RPMI7951 (cell line): ENCODE results near the gene SEMA3G. TPM values are rescaled to one million over a fixed set of nuclear protein-coding genes. Genes with fewer than 3 reads are reported as not detected.

Source experiments
- DNase-seq: peaks from one replicate; pipeline ENCODE4 v3.0.0-alpha.2; 2012; ENCODE audit warnings: low read depth
- total RNA-seq: library from RNA; depleted of rRNA; stranded (reverse); fragments of >200 nt; shearing (Covaris generic); gene quantifications from 2 replicates; pipeline ENCODE4 v1.2.3, GENCODE V29; 2014

The SEMA3G gene
- total RNA-seq, 1 experiment from 2014 or later, result 0.12 TPM

DNA sequence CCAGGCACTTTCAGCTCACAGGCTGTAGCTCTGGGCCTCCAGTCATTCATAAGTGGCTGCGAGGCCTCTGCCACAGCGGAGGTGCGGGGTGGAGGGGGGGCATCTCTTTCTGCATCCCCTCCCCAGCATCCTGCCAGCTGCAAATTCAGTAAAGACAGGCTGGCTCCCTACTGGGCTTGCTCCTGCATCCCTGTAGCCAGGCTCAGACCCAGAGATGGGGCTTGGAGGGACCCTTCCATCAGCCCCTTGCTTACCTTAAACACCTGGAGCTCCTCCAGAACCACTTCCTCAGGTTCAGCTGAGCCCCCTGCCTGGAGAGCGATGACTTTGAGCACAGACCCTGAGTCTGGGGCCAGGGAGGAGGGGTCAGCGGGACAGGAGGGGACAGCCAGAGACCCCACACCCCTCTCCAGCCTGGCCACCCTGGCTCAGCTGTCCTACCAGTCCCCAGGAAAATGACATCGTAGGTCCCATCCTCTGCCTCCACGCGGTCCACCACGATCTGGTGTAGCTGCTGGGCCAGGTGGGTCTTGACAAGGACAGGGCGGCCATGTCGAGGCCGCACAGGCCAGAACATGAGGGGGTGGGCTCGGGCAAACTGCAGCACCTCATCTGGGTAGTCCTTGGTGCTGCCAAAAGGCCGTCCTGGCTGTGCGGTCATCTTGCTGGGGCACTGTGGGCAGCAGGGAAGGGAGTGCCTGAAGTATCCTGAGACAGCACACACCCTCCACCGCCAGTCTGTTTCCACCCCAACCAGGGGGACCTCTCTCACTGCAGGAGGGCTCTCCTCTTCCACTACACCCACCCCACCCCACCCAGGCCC is 5.3 kb downstream of the SEMA3G start:
- no peak for DNase-seq

DNA sequence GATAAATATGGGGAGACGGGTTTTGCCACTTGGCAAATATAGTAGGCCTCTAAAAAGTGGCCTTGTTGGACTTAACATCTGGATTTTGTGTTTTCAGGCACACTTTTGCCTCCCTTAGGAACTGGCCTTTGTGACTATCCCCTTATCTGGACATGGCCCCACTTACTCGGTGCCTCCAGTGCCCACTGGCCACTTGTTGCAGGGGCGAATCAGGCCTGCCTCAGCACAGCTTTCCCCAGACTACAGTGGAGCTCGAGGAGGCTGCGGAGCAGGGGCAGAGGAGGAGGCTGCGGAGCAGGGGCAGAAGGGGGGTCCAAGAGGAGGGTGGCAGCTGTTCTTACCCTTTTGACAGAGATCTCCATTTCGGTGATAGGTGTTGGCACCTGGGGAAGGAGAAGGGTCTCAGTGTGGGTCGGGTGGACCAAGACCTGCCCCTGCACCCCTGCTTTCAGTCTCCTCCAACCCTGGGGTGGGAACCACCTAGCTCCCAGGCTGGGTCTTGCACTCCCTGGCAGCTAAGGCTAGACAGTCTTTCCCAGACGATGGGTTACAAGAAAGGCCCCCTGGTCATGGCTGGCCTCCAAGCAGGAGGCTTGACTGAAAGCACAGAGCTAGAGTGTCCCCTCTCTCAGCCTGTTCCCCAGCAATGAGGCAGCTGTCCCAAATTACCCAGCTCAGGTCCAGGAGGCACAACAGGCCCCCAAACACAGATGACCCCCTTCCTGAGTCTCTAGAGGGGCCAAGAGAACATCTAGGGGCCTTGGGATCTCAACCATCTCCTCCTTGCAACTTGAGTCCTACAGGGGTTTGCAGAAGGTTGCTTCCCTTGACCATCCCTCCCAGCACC is 6.1 kb downstream of the SEMA3G start:
- DNase-seq, result no peak

GRCh38 chr3:52438104-52438376 is 6.9 kb downstream of the SEMA3G start:
- DNase-seq, result no peak

DNA sequence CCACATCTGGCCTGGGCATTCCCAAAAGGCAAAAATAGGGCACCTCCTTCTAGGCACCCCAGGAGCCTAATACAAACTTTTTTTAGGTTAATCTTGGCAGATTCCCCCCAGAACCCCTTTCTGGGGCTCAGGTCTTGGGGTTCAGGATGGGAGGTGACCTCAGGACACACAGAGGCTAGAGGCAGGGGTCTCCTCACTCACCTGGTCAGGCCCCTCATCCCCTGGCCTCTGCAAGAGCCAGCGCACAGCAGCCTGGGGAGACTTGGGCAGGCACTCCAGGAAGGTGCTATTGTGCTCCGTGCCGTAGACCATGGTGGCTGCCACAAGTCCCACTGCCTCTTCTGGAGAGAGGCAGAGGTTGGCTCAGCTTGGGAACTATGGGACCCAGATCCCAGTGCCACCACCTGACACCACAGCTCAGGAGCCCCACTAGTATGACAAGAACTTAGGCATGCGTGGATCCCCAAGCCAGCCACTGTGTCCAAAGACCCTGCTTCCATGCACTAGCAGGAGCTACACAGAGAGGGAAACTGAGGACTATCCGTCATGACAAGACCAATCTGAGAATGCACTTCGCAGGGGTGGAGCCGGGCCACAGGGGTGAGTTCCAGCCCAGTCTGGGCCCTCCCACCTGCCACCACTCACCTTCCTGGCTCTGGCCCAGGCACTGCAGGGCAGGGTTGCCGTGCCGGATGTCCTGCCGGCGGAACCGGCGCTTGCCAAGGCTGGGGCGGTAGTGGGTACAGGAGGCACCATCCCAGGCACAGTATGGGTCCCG is 7.4 kb downstream of the SEMA3G start:
- DNase-seq, result no peak

DNA sequence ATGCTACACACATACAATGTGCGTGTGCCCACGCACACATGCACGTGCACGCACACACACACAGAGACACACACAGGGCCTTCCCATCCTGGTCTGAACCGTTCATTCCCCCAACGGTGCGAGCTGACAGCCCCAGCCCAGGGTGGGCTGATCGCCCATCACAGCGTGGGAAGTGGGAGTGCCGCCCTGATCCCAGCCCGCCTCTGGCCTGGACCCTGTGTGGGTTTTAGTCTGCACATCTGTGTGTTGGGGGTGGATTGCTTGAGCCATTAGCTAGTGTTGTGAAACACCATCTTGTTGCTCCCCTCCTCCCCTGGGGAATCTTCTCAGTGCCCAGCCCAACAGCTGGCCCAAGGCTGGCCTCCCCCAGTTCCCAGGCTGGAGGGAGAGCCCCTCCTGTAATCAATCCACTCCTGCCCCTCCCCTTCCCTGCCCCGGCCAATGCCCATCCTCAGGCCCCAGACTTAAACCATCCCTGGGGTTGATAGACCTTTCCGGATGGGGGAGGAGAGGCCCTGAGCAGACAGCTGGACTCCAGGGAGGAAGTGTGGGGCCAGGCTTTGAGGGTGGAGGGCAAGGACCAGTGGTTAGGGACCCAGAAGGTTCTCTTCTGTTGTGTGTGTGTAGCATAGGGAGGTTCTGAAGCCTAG is 8.3 kb downstream of the SEMA3G start:
- DNase-seq, result no peak

GRCh38 chr3:52435246-52436101 is 9.4 kb downstream of the SEMA3G start:
- DNase-seq, result no peak

DNA sequence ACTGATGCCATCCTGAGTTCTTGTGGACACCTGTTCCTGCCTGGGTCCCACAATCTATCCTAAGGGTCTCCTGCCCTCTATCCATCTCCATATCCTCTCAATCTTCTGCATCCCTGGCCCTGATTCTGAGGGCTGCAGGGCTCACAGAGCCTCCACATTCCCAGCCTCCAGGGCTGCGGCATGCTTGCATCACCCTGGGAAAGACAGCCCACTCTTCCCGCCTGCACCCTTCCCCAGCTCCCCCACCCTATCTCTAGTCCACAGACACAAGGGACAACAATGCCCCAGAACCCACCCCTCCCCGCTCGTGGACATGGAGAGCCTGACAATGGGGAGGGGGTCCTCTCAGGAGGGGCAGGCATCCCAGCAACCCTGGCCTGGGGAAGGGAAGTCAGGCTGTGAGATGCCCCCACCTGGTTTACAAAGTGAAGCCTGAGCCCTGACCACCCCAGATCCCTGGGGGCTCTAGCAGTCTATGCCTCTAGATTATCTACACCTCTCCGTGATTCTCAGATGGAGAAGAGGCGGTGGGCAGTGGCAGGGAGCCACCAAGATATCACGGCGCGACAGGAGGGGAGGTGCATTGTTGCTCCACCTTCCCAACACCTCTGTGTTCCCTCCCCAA is 10.3 kb downstream of the SEMA3G start:
- no peak for DNase-seq

DNA sequence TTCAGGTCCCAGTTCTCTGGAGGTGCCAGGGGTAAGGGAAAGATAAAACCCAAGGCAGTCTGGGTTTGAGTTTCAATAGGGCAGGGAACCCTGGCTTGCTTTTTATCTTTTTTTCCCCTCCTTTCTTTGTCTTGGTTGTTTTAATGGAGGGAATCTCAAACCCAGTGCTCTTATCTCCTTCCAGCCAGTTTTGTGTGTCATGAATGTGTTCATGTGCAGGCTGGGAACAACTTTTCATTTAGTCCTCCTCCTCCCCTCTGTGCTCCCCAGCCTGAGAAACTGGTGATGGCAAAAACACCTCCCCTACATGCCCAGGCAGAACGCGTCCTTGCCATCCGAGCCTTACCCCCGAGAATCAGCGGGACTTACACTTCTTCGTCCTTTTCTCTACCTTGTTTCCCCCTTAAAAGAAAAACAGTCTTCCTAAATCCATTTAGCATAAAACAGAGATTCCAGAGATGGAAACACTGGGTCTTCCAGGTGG is 10.9 kb downstream of the SEMA3G start:
- DNase-seq, result no peak

GRCh38 chr3:52433328-52433995 is 11.4 kb downstream of the SEMA3G start:
- DNase-seq, result no peak

GRCh38 chr3:52432691-52433141 is 12.2 kb downstream of the SEMA3G start:
- DNase-seq, result no peak

- no peak for DNase-seq
Observed at GRCh38 chr3:52432225-52432624, 12.7 kb downstream of the SEMA3G start.

DNA sequence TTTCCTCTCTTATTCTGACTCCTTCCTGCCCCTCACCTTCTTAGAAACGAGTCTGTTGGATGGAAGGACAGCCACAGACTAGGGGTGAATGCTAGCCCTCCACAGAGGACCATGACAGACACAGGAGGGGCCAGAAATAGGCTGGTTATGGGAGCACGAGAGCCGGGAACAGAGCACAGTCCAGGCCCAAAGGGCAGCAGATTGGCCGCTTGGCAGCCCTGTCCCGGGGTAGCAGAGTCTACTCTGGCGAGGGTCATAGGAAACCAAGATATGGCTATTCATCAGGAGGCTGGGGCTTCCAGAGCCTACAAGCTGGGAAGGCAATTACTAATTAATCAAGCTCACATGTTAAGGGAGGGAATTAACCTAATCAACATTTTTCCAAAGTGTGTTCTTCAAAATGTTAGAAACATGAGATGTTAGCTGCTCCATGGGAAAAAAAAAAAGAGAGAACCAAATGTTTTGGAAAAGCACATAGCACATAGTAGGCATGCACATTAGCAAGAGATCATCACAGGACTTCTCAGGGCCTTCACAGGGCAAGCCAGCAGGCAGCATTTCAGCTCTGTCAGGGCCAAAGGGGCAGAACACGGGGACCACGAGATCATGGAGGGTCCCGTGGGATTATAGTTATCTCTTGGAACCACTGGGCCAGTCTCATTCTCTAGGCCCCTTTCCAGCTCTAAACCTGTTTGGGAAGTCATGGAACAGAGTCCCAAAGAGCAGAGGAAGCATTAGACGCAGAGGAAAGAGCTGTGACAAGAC is 13.3 kb downstream of the SEMA3G start:
- DNase-seq, result no peak

DNA sequence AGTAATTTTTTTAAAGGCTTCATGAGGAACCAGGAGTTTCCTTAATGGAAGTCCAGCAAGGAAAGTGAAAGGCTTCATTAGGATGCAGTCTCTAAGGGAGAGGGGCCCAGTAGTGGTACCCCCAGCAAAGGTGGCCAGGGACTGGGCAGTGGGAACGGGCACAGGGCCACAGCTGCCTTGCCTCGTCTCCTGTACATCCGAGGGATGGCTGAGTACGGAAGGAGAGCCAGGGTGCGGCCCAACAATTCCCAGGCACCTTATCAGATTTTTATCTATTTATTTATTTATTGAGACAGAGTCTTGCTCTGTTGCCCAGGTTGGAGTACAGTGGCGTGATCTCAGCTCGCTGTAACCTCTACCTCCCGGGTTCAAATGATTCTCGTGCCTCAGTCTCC is 14.5 kb downstream of the SEMA3G start:
- DNase-seq, result no peak

GRCh38 chr3:52429779-52430415 is 15.0 kb downstream of the SEMA3G start:
- DNase-seq, result peak; percentile 39

- no peak for DNase-seq
Observed at GRCh38 chr3:52429031-52429430, 15.9 kb downstream of the SEMA3G start.

DNA sequence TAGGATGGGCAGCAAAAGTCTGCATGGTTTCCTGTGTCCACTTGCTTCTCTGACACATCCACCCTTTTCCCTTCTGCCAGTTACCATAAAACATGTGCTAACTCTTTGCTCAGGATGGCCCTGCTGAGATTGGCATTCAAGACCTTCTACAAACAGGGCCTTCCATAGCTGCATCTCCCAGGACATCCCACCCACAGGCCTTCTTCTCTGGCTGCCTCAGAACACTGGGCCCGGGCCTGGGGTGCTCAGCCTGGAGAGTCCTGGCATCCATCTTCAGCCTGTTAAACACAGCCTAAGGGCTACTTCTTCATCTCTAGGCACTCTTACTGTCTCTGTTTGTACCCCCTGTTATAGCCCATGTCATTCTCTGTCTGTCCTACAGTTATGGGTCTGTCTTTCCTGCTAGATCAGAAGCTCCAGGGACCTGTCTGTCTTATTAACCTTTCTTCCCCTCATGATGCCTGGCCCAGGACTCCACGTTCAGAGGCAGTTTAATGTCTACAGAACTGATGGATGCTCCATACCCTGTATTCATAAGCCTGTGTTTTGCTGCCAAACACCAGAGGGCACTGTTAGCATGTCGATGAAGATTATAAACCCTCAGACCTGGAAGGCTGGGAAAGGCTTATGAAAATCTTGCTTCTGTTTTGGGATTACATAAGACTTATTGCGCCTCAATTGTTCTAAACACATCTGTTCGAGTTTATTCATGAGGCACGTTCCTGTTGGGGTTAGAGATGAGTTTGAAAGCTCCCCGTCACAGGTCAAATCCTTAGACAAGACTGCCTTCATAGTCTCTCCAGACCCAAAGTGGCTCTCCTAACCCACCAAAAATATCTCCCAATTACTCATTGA is 16.5 kb downstream of the SEMA3G start:
- DNase-seq, result peak; percentile 71

DNA sequence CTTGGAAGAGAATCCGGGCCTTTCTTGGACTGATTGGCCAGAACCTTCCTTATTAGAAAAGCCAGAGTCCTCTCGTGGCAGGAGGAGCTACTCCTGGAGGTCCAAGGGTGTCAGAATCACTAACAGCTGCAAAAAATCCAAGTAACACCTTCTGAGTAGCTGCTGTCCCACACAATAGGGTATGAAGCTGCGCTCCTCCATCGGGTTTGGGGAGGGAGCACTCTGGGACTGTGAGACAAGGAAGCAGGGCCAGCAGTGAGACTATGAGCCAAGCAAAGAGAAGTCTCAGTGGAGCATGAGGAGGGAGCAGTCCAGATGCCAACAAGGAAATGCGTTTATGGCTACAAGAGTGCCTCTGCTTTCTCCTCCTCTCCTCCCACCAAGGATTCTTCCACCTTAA is 21.7 kb downstream of the SEMA3G start:
- DNase-seq, result no peak
